Activated naive CD4-positive, alpha-beta T cell treated with anti-CD3 and anti-CD28 coated beads for 36 hours (primary cell): ENCODE data around the gene RAD54L2. TPM values are rescaled to one million over a fixed set of nuclear protein-coding genes. Genes with fewer than 3 reads are reported as not detected.
"Not testable (repeated sequence)": the region's sequence is repeated elsewhere in the genome, so short reads cannot be mapped to it uniquely, and the experiment has no call there.

Experiments
- CTCF ChIA-PET: fragments of 350-600 bp; sonication (Branson Sonifier 250); formaldehyde crosslinking; loops from one replicate; lab custom pipeline; 2021; ENCODE audit warnings: antibody characterized with exemption; lab: Charles Lee
- DNase-seq: peaks from one replicate; pipeline ENCODE4 v3.0.0-alpha.2; 2020
- H3K27ac Mint-ChIP-seq: one replicate; pipeline ENCODE4 v1.8.0; 2021; ENCODE audit warnings: mild to moderate bottlenecking, mixed read lengths
- H3K27me3 Mint-ChIP-seq: one replicate; pipeline ENCODE4 v1.8.0; 2021; ENCODE audit warnings: low read depth, mixed read lengths
- H3K36me3 Mint-ChIP-seq: one replicate; pipeline ENCODE4 v1.8.0; 2021; ENCODE audit warnings: low read depth, mixed read lengths
- H3K4me1 Mint-ChIP-seq: one replicate; pipeline ENCODE4 v1.8.0; 2021; ENCODE audit warnings: low read depth, mixed read lengths
- H3K4me3 Mint-ChIP-seq: one replicate; pipeline ENCODE4 v1.8.0; 2021; ENCODE audit warnings: mild to moderate bottlenecking, moderate library complexity, mixed read lengths
- H3K9me3 Mint-ChIP-seq: one replicate; pipeline ENCODE4 v1.8.0; 2021; ENCODE audit warnings: mixed read lengths
- intact Hi-C: fragments of 100-400 bp; cut with micrococcal nuclease; formaldehyde crosslinking; loops from one replicate; pipeline ENCODE4 v1.15.1; 2023
- total RNA-seq, 2 experiments: library from RNA; stranded (reverse); gene quantifications; one replicate each; pipeline ENCODE4 v1.2.3, GENCODE V29; 2021

The RAD54L2 gene
- total RNA-seq, 2 experiments from 2014 or later = 23.1 to 24.5 TPM

DNA sequence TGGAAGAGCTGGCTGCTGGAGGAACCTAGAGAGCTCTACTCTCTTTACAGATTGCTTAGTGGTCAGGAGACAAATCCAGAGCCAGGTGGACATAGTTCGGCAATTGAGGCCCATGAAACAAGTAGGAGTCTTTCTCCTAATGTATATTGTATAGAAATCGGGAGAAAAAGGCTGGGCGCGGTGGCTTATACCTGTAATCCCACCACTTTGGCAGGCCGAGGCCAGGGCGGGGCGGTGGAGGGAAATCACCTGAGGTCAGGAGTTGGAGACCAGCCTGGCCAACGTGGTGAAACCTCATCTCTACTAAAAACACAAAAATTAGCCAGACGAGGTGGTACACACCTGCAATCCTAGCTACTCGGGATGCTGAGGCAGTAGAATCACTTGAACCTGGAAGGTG, 10.8 kb downstream of the RAD54L2 start:
- Mint-ChIP-seq H3K36me3 (peaks cover 5% of the 10 kb centered on the region), H3K4me3 (no peak overlapping the region), H3K4me1 (no peaks in the 10 kb centered on the region), H3K27ac (no peak overlapping the region), H3K27me3 (no peaks in the 10 kb centered on the region), H3K9me3 (no peaks in the 10 kb centered on the region)
- DNase-seq = no peak
- CTCF ChIA-PET = interaction anchor here (0.7 to 2.4 kb wide), 2 partner anchors 8 to 1771 kb away, joined by 3 to 7 read pairs; no protein-coding TSS in a partner anchor
- intact Hi-C loops = no loop called here

- Mint-ChIP-seq H3K27ac (no peak overlapping the region), H3K27me3 (no peaks in the 10 kb centered on the region), H3K9me3 (no peaks in the 10 kb centered on the region), H3K4me3 (no peak overlapping the region), H3K4me1 (no peaks in the 10 kb centered on the region), H3K36me3 (peaks cover 5% of the 10 kb centered on the region)
- no peak for DNase-seq
- intact Hi-C loops = no loop called here
- CTCF ChIA-PET = interaction anchor here (0.7 to 2.4 kb wide), 2 partner anchors 9 to 1772 kb away, joined by 3 to 7 read pairs; no protein-coding TSS in a partner anchor
Measured at GRCh38 chr3:51550080-51550819, 11.7 kb downstream of the RAD54L2 start.

GRCh38 chr3:51557993-51558392, 19.5 kb downstream of the RAD54L2 start:
- Mint-ChIP-seq H3K27me3 (no peaks in the 10 kb centered on the region), H3K4me3 (no peak overlapping the region), H3K36me3 (peaks cover 15% of the 10 kb centered on the region), H3K9me3 (no peaks in the 10 kb centered on the region), H3K4me1 (peaks cover 2% of the 10 kb centered on the region), H3K27ac (no peak overlapping the region)
- CTCF ChIA-PET = no interaction called here
- intact Hi-C loops = no loop called here
- DNase-seq = no peak

- CTCF ChIA-PET = no interaction called here
- no peaks in the 10 kb centered on the region for H3K9me3 Mint-ChIP-seq
- no peaks in the 10 kb centered on the region for H3K27me3 Mint-ChIP-seq
- peaks cover 3% of the 10 kb centered on the region for H3K4me1 Mint-ChIP-seq
- peaks cover 14% of the 10 kb centered on the region for H3K36me3 Mint-ChIP-seq
- no peak overlapping the region for H3K27ac Mint-ChIP-seq
- DNase-seq = no peak
- no peak overlapping the region for H3K4me3 Mint-ChIP-seq
- intact Hi-C loops = no loop called here
Measured at GRCh38 chr3:51559411-51559888, 20.9 kb downstream of the RAD54L2 start.

GRCh38 chr3:51559961-51560360, 21.4 kb downstream of the RAD54L2 start:
- H3K9me3 Mint-ChIP-seq = no peaks in the 10 kb centered on the region
- peaks cover 14% of the 10 kb centered on the region for H3K36me3 Mint-ChIP-seq
- no peaks in the 10 kb centered on the region for H3K27me3 Mint-ChIP-seq
- CTCF ChIA-PET = interaction anchor here (1.0 kb wide), 1 partner anchor 29 kb away, joined by 3 read pairs; no protein-coding TSS in a partner anchor
- no peak overlapping the region for H3K4me3 Mint-ChIP-seq
- intact Hi-C loops = no loop called here
- H3K4me1 Mint-ChIP-seq = peaks cover 3% of the 10 kb centered on the region
- DNase-seq = no peak
- H3K27ac Mint-ChIP-seq = no peak overlapping the region

DNA sequence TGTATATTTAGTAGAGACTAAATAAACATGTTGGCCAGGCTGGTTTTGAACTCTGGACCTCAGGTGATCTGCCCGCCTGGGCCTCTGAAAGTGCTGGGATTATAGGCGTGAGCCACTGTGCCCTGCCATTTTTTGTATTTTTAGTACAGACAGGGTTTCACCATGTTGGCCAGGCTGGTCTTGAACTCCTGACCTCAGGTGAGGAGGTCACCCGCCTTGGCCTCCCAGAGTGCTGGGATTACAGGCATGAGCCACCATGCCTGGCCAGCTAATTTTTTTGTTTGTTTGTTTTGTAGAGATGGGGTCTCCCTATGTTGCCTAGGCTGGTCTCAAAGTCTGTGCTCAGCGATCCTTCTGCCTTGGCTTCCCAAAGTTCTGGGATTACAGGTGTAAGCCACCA, 23.9 kb downstream of the RAD54L2 start:
- H3K36me3 Mint-ChIP-seq = peaks cover 14% of the 10 kb centered on the region
- H3K27ac Mint-ChIP-seq, DNase-seq, H3K4me1 Mint-ChIP-seq, H3K27me3 Mint-ChIP-seq, H3K9me3 Mint-ChIP-seq, intact Hi-C loops, H3K4me3 Mint-ChIP-seq: not testable (repeated sequence)
- CTCF ChIA-PET = interaction anchor here (0.7 to 1.5 kb wide), 2 partner anchors 60 to 1566 kb away, joined by 3 read pairs; no protein-coding TSS in a partner anchor

DNA sequence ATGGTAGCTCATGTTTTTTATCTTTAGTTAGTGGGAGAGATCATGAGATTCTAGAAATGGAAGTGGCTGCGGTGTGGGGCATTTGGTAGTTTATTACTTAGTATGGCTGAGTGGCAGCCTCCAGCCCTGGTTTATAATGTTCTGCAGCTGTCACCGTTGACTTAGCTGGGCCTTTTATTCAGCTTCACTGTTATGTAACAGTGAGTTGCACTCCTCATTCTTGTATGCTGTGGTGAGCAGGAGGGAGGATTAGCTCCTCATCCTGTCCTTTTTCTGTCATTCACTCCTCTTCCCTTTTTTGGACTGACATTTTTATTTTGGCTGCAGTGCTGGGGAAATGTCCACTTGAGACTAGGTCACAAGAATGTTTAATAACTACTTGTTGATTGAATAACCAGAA, 29.5 kb downstream of the RAD54L2 start:
- no peak for DNase-seq
- CTCF ChIA-PET = interaction anchor here (0.5 kb wide), 1 partner anchor 19 kb away, joined by 3 read pairs; no protein-coding TSS in a partner anchor
- Mint-ChIP-seq H3K9me3 (no peaks in the 10 kb centered on the region), H3K36me3 (peaks cover 10% of the 10 kb centered on the region), H3K4me1 (peaks cover 11% of the 10 kb centered on the region), H3K27ac (no peak overlapping the region), H3K27me3 (no peaks in the 10 kb centered on the region), H3K4me3 (no peak overlapping the region)
- intact Hi-C loops = no loop called here

DNA sequence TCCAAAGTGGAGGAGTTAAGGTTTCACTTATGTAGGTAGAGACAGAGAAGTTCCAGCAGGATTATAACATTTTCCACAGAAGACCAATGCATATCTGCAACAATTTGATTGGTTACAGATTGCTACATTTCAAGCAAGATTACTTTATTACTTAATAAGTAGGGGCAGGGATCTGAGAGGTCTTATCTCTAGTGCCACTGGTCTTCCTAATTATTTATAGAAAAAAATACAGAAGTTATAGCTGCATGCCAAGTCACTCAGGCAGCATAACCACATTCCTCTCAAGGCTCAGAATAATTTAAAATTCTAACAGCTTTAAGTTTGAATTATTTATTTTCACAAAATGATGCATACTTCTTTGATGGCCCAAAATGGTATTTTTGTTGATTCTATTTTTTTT, 30.5 kb downstream of the RAD54L2 start:
- Mint-ChIP-seq H3K36me3 (peaks cover 13% of the 10 kb centered on the region), H3K9me3 (no peaks in the 10 kb centered on the region), H3K4me1 (peaks cover 11% of the 10 kb centered on the region), H3K4me3 (no peak overlapping the region), H3K27me3 (no peaks in the 10 kb centered on the region), H3K27ac (no peak overlapping the region)
- intact Hi-C loops = no loop called here
- DNase-seq = no peak
- CTCF ChIA-PET = no interaction called here

DNA sequence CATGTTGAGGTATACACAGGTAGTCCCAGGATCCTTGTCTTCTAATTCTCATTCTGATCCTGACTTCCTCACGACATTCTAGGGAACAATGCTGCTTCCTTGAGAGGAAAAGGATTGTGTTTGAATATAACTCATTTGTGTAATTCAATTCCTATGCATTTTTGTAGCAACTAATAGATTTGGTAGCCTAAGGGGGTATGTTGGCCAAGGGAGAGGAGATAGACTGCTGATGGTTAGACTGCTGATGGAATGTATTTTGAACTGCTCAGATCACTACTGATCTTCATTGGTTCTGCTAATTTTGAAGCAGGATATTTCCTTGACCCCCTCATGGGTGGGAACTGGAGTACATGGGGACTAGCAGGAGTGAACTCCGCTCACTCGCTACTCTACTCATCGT, 39.7 kb downstream of the RAD54L2 start:
- peaks cover 22% of the 10 kb centered on the region for H3K36me3 Mint-ChIP-seq
- CTCF ChIA-PET = no interaction called here

GRCh38 chr3:51580418-51580817, 41.9 kb downstream of the RAD54L2 start:
- Mint-ChIP-seq H3K36me3 (peaks cover 9% of the 10 kb centered on the region), H3K4me1 (peaks cover 20% of the 10 kb centered on the region), H3K27ac (no peak overlapping the region), H3K4me3 (no peak overlapping the region), H3K9me3 (no peaks in the 10 kb centered on the region), H3K27me3 (no peaks in the 10 kb centered on the region)
- DNase-seq = no peak
- intact Hi-C loops = no loop called here
- CTCF ChIA-PET = no interaction called here

More for the DNA sequence above, 39.7 kb downstream of the RAD54L2 start:
- intact Hi-C loops = no loop called here
- Mint-ChIP-seq H3K27me3 (no peaks in the 10 kb centered on the region), H3K4me1 (peaks cover 25% of the 10 kb centered on the region), H3K9me3 (no peaks in the 10 kb centered on the region), H3K4me3 (no peak overlapping the region), H3K27ac (no peak overlapping the region)
- DNase-seq = no peak

DNA sequence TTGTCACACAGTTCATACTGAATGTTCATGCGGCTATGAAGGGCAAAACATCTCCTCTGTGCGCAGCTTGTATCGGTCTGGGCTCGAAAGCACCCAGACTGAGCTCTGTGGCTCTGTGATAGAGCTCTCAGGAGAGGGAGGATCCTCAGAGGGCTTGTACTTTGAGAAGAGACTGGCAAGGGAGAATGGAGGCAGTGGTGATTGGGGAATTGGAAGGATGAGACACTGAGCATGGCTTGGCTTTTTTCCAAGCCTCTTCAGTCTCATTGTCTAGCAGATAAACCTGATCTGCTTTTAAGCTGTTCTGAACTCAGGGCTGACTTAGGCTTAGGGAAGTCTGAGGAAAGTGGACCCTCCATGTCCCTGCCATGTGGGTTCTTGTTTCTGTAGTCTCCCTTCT, 43.0 kb downstream of the RAD54L2 start:
- intact Hi-C loops = no loop called here
- no peak for DNase-seq
- Mint-ChIP-seq H3K27me3 (no peaks in the 10 kb centered on the region), H3K9me3 (no peaks in the 10 kb centered on the region), H3K4me1 (peaks cover 10% of the 10 kb centered on the region), H3K27ac (no peak overlapping the region), H3K4me3 (no peak overlapping the region), H3K36me3 (peaks cover 8% of the 10 kb centered on the region)
- CTCF ChIA-PET = no interaction called here

GRCh38 chr3:51585197-51585596, 46.7 kb downstream of the RAD54L2 start:
- Mint-ChIP-seq H3K36me3 (peaks cover under 1% of the 10 kb centered on the region), H3K4me1 (peaks cover 10% of the 10 kb centered on the region), H3K27ac (no peak overlapping the region), H3K4me3 (no peak overlapping the region), H3K27me3 (no peaks in the 10 kb centered on the region), H3K9me3 (no peaks in the 10 kb centered on the region)
- intact Hi-C loops = no loop called here
- CTCF ChIA-PET = no interaction called here
- no peak for DNase-seq

DNA sequence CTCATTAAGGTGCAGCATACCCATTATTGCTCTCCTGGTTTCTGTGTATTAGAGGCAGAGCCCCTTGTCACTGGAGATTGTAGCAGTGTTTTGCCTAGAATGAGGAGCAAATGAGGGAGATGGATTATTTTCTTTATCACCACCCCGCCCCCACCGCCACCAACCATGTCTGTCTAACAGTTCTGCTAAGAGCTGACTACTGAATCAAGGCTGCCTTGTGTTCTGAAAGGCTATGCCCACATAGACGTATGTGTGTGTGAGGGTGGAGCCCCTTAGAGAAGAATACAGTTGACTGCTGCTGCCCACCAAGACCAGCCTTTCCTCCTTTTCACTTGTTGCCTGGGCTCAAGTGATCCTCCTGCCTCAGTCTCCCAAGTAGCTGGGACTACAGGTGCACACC, 47.4 kb downstream of the RAD54L2 start:
- H3K4me3 Mint-ChIP-seq = no peak overlapping the region
- H3K4me1 Mint-ChIP-seq = peaks cover 10% of the 10 kb centered on the region
- no peak for DNase-seq
- peaks cover 4% of the 10 kb centered on the region for H3K36me3 Mint-ChIP-seq
- no peaks in the 10 kb centered on the region for H3K9me3 Mint-ChIP-seq
- intact Hi-C loops = no loop called here
- H3K27me3 Mint-ChIP-seq = no peaks in the 10 kb centered on the region
- H3K27ac Mint-ChIP-seq = peak overlapping the region; percentile 16
- CTCF ChIA-PET = no interaction called here
